Upper lobe of left lung (tissue), 4 donors: ENCODE data around the gene CDX2.

Experiments used
- EP300 ChIP-seq, 4 donors: sonication (generic); formaldehyde crosslinking; IDR thresholded peaks; one replicate each; pipeline ENCODE4 v1.5.1; 2017; ENCODE audit warnings: antibody characterized with exemption in 4 of 4, control low read depth in 2 of 4
- POLR2A ChIP-seq, 4 donors: fragments of 450-650 bp; IDR thresholded peaks; one replicate each; pipeline ENCODE4 v1.5.1; 2016 to 2017; ENCODE audit warnings: antibody characterized with exemption in 4 of 4, mild to moderate bottlenecking in 2 of 4
- POLR2AphosphoS5 ChIP-seq, 2 donors: sonication (generic); formaldehyde crosslinking; IDR thresholded peaks; one replicate each; pipeline ENCODE4 v1.5.1; 2017; ENCODE audit warnings: antibody characterized with exemption in 2 of 2
- TF ChIP-seq, protein P1 (sequence below), 6 experiments: fragments of 450-650 bp in 4 of 6; fragments of 200-600 bp in 2 of 6; sonication (generic) in 2 of 6; IDR thresholded peaks; one replicate each; pipeline ENCODE4 v1.5.1; 2016 to 2019; ENCODE audit warnings: antibody characterized with exemption in 6 of 6

GRCh38 chr13:27922883-27923612 lies 46.1 kb downstream of the CDX2 start:
- TF ChIP-seq, protein P1, sequence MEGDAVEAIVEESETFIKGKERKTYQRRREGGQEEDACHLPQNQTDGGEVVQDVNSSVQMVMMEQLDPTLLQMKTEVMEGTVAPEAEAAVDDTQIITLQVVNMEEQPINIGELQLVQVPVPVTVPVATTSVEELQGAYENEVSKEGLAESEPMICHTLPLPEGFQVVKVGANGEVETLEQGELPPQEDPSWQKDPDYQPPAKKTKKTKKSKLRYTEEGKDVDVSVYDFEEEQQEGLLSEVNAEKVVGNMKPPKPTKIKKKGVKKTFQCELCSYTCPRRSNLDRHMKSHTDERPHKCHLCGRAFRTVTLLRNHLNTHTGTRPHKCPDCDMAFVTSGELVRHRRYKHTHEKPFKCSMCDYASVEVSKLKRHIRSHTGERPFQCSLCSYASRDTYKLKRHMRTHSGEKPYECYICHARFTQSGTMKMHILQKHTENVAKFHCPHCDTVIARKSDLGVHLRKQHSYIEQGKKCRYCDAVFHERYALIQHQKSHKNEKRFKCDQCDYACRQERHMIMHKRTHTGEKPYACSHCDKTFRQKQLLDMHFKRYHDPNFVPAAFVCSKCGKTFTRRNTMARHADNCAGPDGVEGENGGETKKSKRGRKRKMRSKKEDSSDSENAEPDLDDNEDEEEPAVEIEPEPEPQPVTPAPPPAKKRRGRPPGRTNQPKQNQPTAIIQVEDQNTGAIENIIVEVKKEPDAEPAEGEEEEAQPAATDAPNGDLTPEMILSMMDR (IDR thresholded peaks at IDR 0.05): no peak
- TF ChIP-seq POLR2AphosphoS5 (IDR thresholded peaks at IDR 0.05) (no peak), POLR2A (IDR thresholded peaks at IDR 0.05) (no peak), EP300 (IDR thresholded peaks at IDR 0.05) (no peak)
